GM12878 (cell line): Measurements from ENCODE around the gene RBKS. TPM values are rescaled to one million over a fixed set of nuclear protein-coding genes. Genes with fewer than 3 reads are reported as not detected.

Experiments
- ATAC-seq: fragments of 200-7000 bp; cut with Tn5 transposase; 3 replicates; pipeline ENCODE4 v1.9.1; 2020; ENCODE audit warnings: mild to moderate bottlenecking, moderate library complexity
- BruUV-seq: library from RNA; stranded (reverse); fragments of 400-500 nt; replicated peaks from 2 replicates; lab custom pipeline; 2021; lab: Mats Ljungman, UMichigan
- CTCF ChIA-PET: fragments of 300-600 bp; sonication (Branson Sonifier 250); formaldehyde crosslinking; extraction: SDS; loops from one replicate; lab custom pipeline; 2021; ENCODE audit warnings: inconsistent platforms; lab: Yijun Ruan, JAX
- POLR2A ChIA-PET: fragments of 350-600 bp; formaldehyde crosslinking; extraction: SDS; loops from one replicate; lab custom pipeline; 2021; ENCODE audit warnings: inconsistent platforms; lab: Charles Lee
- RAD21 ChIA-PET: fragments of 300-600 bp; sonication (Branson Sonifier 250); formaldehyde crosslinking; loops from one replicate; lab custom pipeline; 2023; ENCODE audit warnings: antibody characterized with exemption; ENCODE audit not compliant: unreplicated experiment; lab: Charles Lee
- SMC1A ChIA-PET: fragments of 300-600 bp; sonication (Branson Sonifier 250); formaldehyde crosslinking; loops from one replicate; lab custom pipeline; 2023; ENCODE audit not compliant: unreplicated experiment, uncharacterized antibody; lab: Charles Lee
- DNase-seq: peaks from one replicate; pipeline ENCODE4 v3.0.0-alpha.2; 2011; ENCODE audit warnings: low read depth, low spot score
- FAIRE-seq: peaks from 3 replicates; lab custom pipeline; 2011; peaks lifted over from hg19 to GRCh38; lab: Jason Lieb, UNC
- H2AFZ ChIP-seq: 2 replicates; pipeline ENCODE4 v1.6.0; 2011; ENCODE audit warnings: low read depth, low read length, control low read depth; ENCODE audit not compliant: control insufficient read depth
- H3K27ac ChIP-seq: 2 replicates; pipeline ENCODE4 v1.5.1; 2011; ENCODE audit warnings: control low read depth; ENCODE audit not compliant: control insufficient read depth, insufficient read depth
- H3K27me3 ChIP-seq, 2 experiments: replicated peaks in 1 of 2; 2 replicates each; pipeline versions ENCODE4 v1.6.0 to v1.6.1; 2011; ENCODE audit warnings: low read length in 1 of 2; ENCODE audit not compliant: control insufficient read depth in 2 of 2, insufficient read depth in 2 of 2
- H3K36me3 ChIP-seq, 2 experiments: 2 replicates each; pipeline ENCODE4 v1.5.1; 2011; ENCODE audit warnings: low read length in 1 of 2; ENCODE audit not compliant: control insufficient read depth in 2 of 2, insufficient read depth in 2 of 2
- H3K4me1 ChIP-seq: 2 replicates; pipeline ENCODE4 v1.6.1; 2011; ENCODE audit warnings: mild to moderate bottlenecking, low read length, moderate library complexity, mixed read lengths; ENCODE audit not compliant: control insufficient read depth, insufficient read depth
- H3K4me2 ChIP-seq: 2 replicates; pipeline ENCODE4 v1.6.0; 2011; ENCODE audit warnings: control low read depth; ENCODE audit not compliant: control insufficient read depth, insufficient read depth
- H3K4me3 ChIP-seq: fragments of 200-600 bp; sonication (generic); 2 replicates; pipeline ENCODE4 v1.5.1; 2016
- H3K79me2 ChIP-seq: 2 replicates; pipeline ENCODE4 v1.6.0; 2011; ENCODE audit warnings: low read length; ENCODE audit not compliant: control insufficient read depth, insufficient read depth
- H3K9ac ChIP-seq: 2 replicates; pipeline ENCODE4 v1.8.0; 2011; ENCODE audit warnings: low read length, control low read depth, mixed read lengths; ENCODE audit not compliant: control insufficient read depth, insufficient read depth
- H3K9me3 ChIP-seq: replicated peaks from 3 replicates; pipeline ENCODE4 v1.5.1; 2011; ENCODE audit warnings: mild to moderate bottlenecking, low read length; ENCODE audit not compliant: control insufficient read depth, insufficient read depth
- H4K20me1 ChIP-seq: 2 replicates; pipeline ENCODE4 v1.6.0; 2011; ENCODE audit not compliant: control insufficient read depth, insufficient read depth
- BCL11A ChIP-seq: IDR thresholded peaks from 2 replicates; pipeline ENCODE4 v1.6.1; 2011; ENCODE audit warnings: low read depth, low read length
- CHD2 ChIP-seq: IDR thresholded peaks from 2 replicates; pipeline ENCODE4 v1.6.1; 2011; ENCODE audit warnings: low read depth, low read length, improper control_type of control experiment, borderline replicate concordance
- CREM ChIP-seq: IDR thresholded peaks from 2 replicates; pipeline ENCODE4 v1.6.1; 2014; ENCODE audit warnings: antibody characterized with exemption, low read depth
- EGR1 ChIP-seq, 2 experiments: IDR thresholded peaks; 1 replicate in 1 of 2; 2 replicates in 1 of 2; pipeline ENCODE4 v1.6.1; 2011 to 2012; ENCODE audit warnings: low read depth in 2 of 2, low read length in 2 of 2, borderline replicate concordance in 1 of 2, mild to moderate bottlenecking in 1 of 2, moderate library complexity in 1 of 2
- KAT2A ChIP-seq: conservative IDR thresholded peaks from 2 replicates; pipeline ENCODE4 v1.6.1; 2011; ENCODE audit warnings: low read depth, low read length; ENCODE audit not compliant: control insufficient read depth
- KDM1A ChIP-seq: fragments of 200-600 bp; sonication (generic); IDR thresholded peaks from 2 replicates; pipeline ENCODE4 v1.6.1; 2016; ENCODE audit warnings: borderline replicate concordance
- NFYB ChIP-seq: IDR thresholded peaks from 2 replicates; pipeline ENCODE4 v1.6.1; 2011; ENCODE audit warnings: low read depth, mild to moderate bottlenecking, low read length, improper control_type of control experiment, moderate library complexity; ENCODE audit not compliant: insufficient read depth
- NR2F1 ChIP-seq: fragments of 450-650 bp; conservative IDR thresholded peaks from 2 replicates; pipeline ENCODE4 v1.6.1; 2017; ENCODE audit warnings: mild to moderate bottlenecking
- RAD21 ChIP-seq: IDR thresholded peaks from 2 replicates; pipeline ENCODE4 v1.6.1; 2011; ENCODE audit warnings: mild to moderate bottlenecking, low read depth, low read length, moderate library complexity; ENCODE audit not compliant: insufficient read depth
- SMAD5 ChIP-seq: IDR thresholded peaks from 2 replicates; pipeline ENCODE4 v1.6.1; 2016; ENCODE audit warnings: antibody characterized with exemption, low read depth
- STAT1 ChIP-seq: fragments of 450-650 bp; conservative IDR thresholded peaks from 2 replicates; pipeline ENCODE4 v1.6.1; 2014; ENCODE audit warnings: antibody characterized with exemption, mild to moderate bottlenecking
- WRNIP1 ChIP-seq: IDR thresholded peaks from 2 replicates; pipeline ENCODE4 v1.6.1; 2011; ENCODE audit warnings: low read depth, low read length, improper control_type of control experiment, borderline replicate concordance
- WGBS: methylation state at CpG from one replicate; pipeline ENCODE4 v1.1.6; 2016; ENCODE audit warnings: low lambda C conversion rate; ENCODE audit not compliant: insufficient replicate concordance, insufficient coverage; ENCODE audit errors: missing lambda C conversion rate; 5-methylcytosine and 5-hydroxymethylcytosine counted together
- in situ Hi-C: fragments of 300-500 bp; cut with MboI; formaldehyde crosslinking; loops from 9 replicates; pipeline ENCODE4 v1.14.3; 2018; ENCODE audit warnings: mixed read lengths
- intact Hi-C: fragments of 100-400 bp; cut with micrococcal nuclease; formaldehyde crosslinking; loops from one replicate; pipeline ENCODE4 v1.14.2; 2022; ENCODE audit not compliant: unreplicated experiment
- polyA plus RNA-seq, 11 experiments: library from polyadenylated mRNA; depleted of rRNA in 4 of 11; unstranded in 6 of 11; stranded (reverse) in 5 of 11; fragments of >200 nt; fragmentation: Nextera tagmentation in 4 of 11; fragmentation: Illumina TruSeq in 1 of 11; extraction: Ambion mirVana in 4 of 11; extraction: Trizol in 1 of 11; gene quantifications; 1 replicate in 1 of 11; 2 replicates in 10 of 11; pipeline versions ENCODE4 v1.2.1 to v1.2.3, GENCODE V29; 2011 to 2016; ENCODE audit warnings: inconsistent platforms in 2 of 11, missing spikeins in 2 of 11, low read depth in 1 of 11
- total RNA-seq, 4 experiments: library from RNA; depleted of rRNA in 3 of 4; stranded (reverse); fragments of >200 nt in 3 of 4; fragmentation: Illumina TruSeq in 1 of 4; extraction: Trizol in 1 of 4; gene quantifications; 2 replicates each; pipeline versions ENCODE4 v1.2.1 to v1.2.3, GENCODE V29; 2013 to 2021
- TF ChIP-seq, protein P1 (sequence below): fragments of 450-650 bp; IDR thresholded peaks from 2 replicates; pipeline ENCODE4 v1.6.1; 2016; ENCODE audit warnings: mild to moderate bottlenecking

Gene RBKS
- total and polyA plus RNA-seq, 10 of the 15 experiments (the other 5 are each of a cell fraction or from before 2014, with no cell fraction given), result 0.39 to 1.8 (median 1.0) TPM

DNA sequence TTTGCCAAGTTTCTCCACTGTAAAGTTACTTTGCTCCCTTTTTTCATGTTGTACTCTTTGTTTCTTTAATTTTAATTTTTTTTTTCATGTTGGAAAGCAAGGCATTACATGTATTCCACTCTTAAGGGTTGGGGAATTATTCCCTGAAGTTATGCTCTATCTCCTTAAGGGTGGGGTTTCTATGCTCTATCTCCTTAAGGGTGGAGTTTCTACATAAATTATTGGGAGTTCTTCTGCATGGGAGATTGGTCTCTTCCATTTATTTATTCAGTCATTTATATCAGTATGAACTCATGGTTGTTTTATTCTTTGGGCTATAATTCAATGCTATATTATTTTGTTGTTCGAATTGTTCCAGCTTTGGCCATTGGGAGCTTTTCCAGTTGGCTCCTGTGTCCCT is 107.5 kb downstream of the RBKS start:
- RAD21 ChIA-PET, result no interaction called here
- BruUV-seq, result no TSS peak

More for the DNA sequence above, 107.5 kb downstream of the RBKS start:
- WGBS, result 96% methylated on average over 1 of the region's 1 CpG
- FAIRE-seq, result no peak
- no peak overlapping the region for H3K4me3 ChIP-seq
- no peak for DNase-seq
- no peaks in the 10 kb centered on the region for H3K36me3 ChIP-seq
- H3K4me1 ChIP-seq, result no peaks in the 10 kb centered on the region
- CTCF ChIA-PET, result no interaction called here
- intact Hi-C loops, result no loop called here
- H3K9ac ChIP-seq, result no peak overlapping the region
- H3K9me3 ChIP-seq, result no peaks in the 10 kb centered on the region
- no peak overlapping the region for H3K27ac ChIP-seq
- in situ Hi-C loops, result no loop called here
- no peaks in the 10 kb centered on the region for H3K27me3 ChIP-seq
- TF ChIP-seq, protein P1, sequence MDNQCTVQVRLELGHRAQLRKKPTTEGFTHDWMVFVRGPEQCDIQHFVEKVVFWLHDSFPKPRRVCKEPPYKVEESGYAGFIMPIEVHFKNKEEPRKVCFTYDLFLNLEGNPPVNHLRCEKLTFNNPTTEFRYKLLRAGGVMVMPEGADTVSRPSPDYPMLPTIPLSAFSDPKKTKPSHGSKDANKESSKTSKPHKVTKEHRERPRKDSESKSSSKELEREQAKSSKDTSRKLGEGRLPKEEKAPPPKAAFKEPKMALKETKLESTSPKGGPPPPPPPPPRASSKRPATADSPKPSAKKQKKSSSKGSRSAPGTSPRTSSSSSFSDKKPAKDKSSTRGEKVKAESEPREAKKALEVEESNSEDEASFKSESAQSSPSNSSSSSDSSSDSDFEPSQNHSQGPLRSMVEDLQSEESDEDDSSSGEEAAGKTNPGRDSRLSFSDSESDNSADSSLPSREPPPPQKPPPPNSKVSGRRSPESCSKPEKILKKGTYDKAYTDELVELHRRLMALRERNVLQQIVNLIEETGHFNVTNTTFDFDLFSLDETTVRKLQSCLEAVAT, result no peak
- no peak for TF ChIP-seq RAD21
- TF ChIP-seq BCL11A, result no peak
- no peak for TF ChIP-seq NFYB
- no peak for TF ChIP-seq KAT2A
- no peak for TF ChIP-seq KDM1A
- TF ChIP-seq SMAD5, result no peak
- TF ChIP-seq NR2F1, result no peak
- TF ChIP-seq WRNIP1, result no peak
- TF ChIP-seq EGR1 (IDR thresholded peaks at IDR 0.05; ENCODE audit: borderline replicate concordance in 1 of 2, low read depth in 2 of 2, low read length in 2 of 2), result no peak
- no peak for TF ChIP-seq CREM
- no peak for TF ChIP-seq CHD2
- TF ChIP-seq STAT1, result no peak
- H4K20me1 ChIP-seq, result no peaks in the 10 kb centered on the region; the same call in 1 of the 2 replicates
- no peak overlapping the region for H2AFZ ChIP-seq
- no peak overlapping the region for H3K4me2 ChIP-seq
- POLR2A ChIA-PET, result no interaction called here
- H3K79me2 ChIP-seq, result no peaks in the 10 kb centered on the region
- no peak for ATAC-seq
- SMC1A ChIA-PET, result no interaction called here
